ENCODE results near the gene CLDN5. TPM values are rescaled to one million over a fixed set of nuclear protein-coding genes. Genes with fewer than 3 reads are reported as not detected.

Gene CLDN5
- total RNA-seq, 1 donor from 2014 or later, result not detected

GRCh38 chr22:19496324-19496630 lies 27.9 kb downstream of the CLDN5 start:
- Mint-ChIP-seq H3K27me3 (ENCODE audit: low read depth, unreplicated experiment) (peaks cover 5% of the 10 kb centered on the region), H3K36me3 (ENCODE audit: low read depth, unreplicated experiment) (no peaks in the 10 kb centered on the region), H3K4me1 (ENCODE audit: low read depth, unreplicated experiment) (peaks cover 5% of the 10 kb centered on the region), H3K27ac (ENCODE audit: unreplicated experiment) (no peak overlapping the region), H3K4me3 (ENCODE audit: unreplicated experiment) (no peak overlapping the region), H3K9me3 (ENCODE audit: unreplicated experiment) (no peaks in the 10 kb centered on the region)
- TF ChIP-seq CTCF (IDR thresholded peaks at IDR 0.05; ENCODE audit: insufficient read depth, low read depth, low read length) (no peak), EZH2 (IDR thresholded peaks at IDR 0.05; ENCODE audit: insufficient read depth, low read length) (no peak)
- H4K20me1 ChIP-seq (ENCODE audit: insufficient read depth, low read length), result no peaks in the 10 kb centered on the region
- H3K9me3 ChIP-seq (ENCODE audit: insufficient read depth, low read depth, low read length), result no peaks in the 10 kb centered on the region
- H3K4me2 ChIP-seq (ENCODE audit: low read length), result no peak overlapping the region
- FAIRE-seq (no peak), DNase-seq (ENCODE audit: low read depth) (no peak)
- H3K4me1 ChIP-seq (ENCODE audit: insufficient read depth, low read length), result peaks cover 9% of the 10 kb centered on the region
- no peak overlapping the region for H3K27ac ChIP-seq (ENCODE audit: low read depth, low read length)
- H3K79me2 ChIP-seq (ENCODE audit: insufficient read depth, low read length), result no peaks in the 10 kb centered on the region
- H3K9ac ChIP-seq (ENCODE audit: low read length), result no peak overlapping the region
- no peaks in the 10 kb centered on the region for H3K27me3 ChIP-seq (ENCODE audit: insufficient read depth, low read length)
- H2AFZ ChIP-seq (ENCODE audit: low read depth, low read length), result no peak overlapping the region
- no peaks in the 10 kb centered on the region for H3K36me3 ChIP-seq (ENCODE audit: insufficient read depth, low read length)
- H3K4me3 ChIP-seq (ENCODE audit: insufficient read depth, low read depth, low read length), result no peak overlapping the region

GRCh38 chr22:19495562-19496323 lies 28.5 kb downstream of the CLDN5 start:
- H4K20me1 ChIP-seq (ENCODE audit: insufficient read depth, low read length), result no peaks in the 10 kb centered on the region
- H3K36me3 Mint-ChIP-seq (ENCODE audit: low read depth, unreplicated experiment), result no peaks in the 10 kb centered on the region
- peaks cover 5% of the 10 kb centered on the region for H3K4me1 Mint-ChIP-seq (ENCODE audit: low read depth, unreplicated experiment)
- H3K9me3 ChIP-seq (ENCODE audit: insufficient read depth, low read depth, low read length), result no peaks in the 10 kb centered on the region
- no peak for TF ChIP-seq EZH2 (IDR thresholded peaks at IDR 0.05; ENCODE audit: insufficient read depth, low read length)
- TF ChIP-seq CTCF (IDR thresholded peaks at IDR 0.05; ENCODE audit: insufficient read depth, low read depth, low read length), result peak; percentile 7
- H3K36me3 ChIP-seq (ENCODE audit: insufficient read depth, low read length), result no peaks in the 10 kb centered on the region
- no peaks in the 10 kb centered on the region for H3K9me3 Mint-ChIP-seq (ENCODE audit: unreplicated experiment)
- H3K9ac ChIP-seq (ENCODE audit: low read length), result no peak overlapping the region
- H3K27ac Mint-ChIP-seq (ENCODE audit: unreplicated experiment), result no peak overlapping the region
- no peak overlapping the region for H2AFZ ChIP-seq (ENCODE audit: low read depth, low read length)
- H3K79me2 ChIP-seq (ENCODE audit: insufficient read depth, low read length), result no peaks in the 10 kb centered on the region
- no peak overlapping the region for H3K4me3 Mint-ChIP-seq (ENCODE audit: unreplicated experiment)
- H3K4me3 ChIP-seq (ENCODE audit: insufficient read depth, low read depth, low read length), result no peak overlapping the region
- no peak overlapping the region for H3K4me2 ChIP-seq (ENCODE audit: low read length)
- H3K4me1 ChIP-seq (ENCODE audit: insufficient read depth, low read length), result peaks cover 9% of the 10 kb centered on the region
- FAIRE-seq, result no peak
- DNase-seq (ENCODE audit: low read depth), result no peak
- H3K27me3 ChIP-seq (ENCODE audit: insufficient read depth, low read length), result no peaks in the 10 kb centered on the region
- H3K27ac ChIP-seq (ENCODE audit: low read depth, low read length), result no peak overlapping the region
- H3K27me3 Mint-ChIP-seq (ENCODE audit: low read depth, unreplicated experiment), result peaks cover 5% of the 10 kb centered on the region

- Mint-ChIP-seq H3K27ac (ENCODE audit: unreplicated experiment) (no peak overlapping the region), H3K4me1 (ENCODE audit: low read depth, unreplicated experiment) (peaks cover 5% of the 10 kb centered on the region), H3K36me3 (ENCODE audit: low read depth, unreplicated experiment) (no peaks in the 10 kb centered on the region), H3K4me3 (ENCODE audit: unreplicated experiment) (no peak overlapping the region), H3K9me3 (ENCODE audit: unreplicated experiment) (no peaks in the 10 kb centered on the region), H3K27me3 (ENCODE audit: low read depth, unreplicated experiment) (peaks cover 1% of the 10 kb centered on the region)
- Histone ChIP-seq H2AFZ (ENCODE audit: low read depth, low read length) (no peak overlapping the region), H3K27me3 (ENCODE audit: insufficient read depth, low read length) (no peaks in the 10 kb centered on the region), H3K4me2 (ENCODE audit: low read length) (no peak overlapping the region), H3K36me3 (ENCODE audit: insufficient read depth, low read length) (no peaks in the 10 kb centered on the region), H3K9ac (ENCODE audit: low read length) (no peak overlapping the region), H3K4me3 (ENCODE audit: insufficient read depth, low read depth, low read length) (no peak overlapping the region), H3K9me3 (ENCODE audit: insufficient read depth, low read depth, low read length) (no peaks in the 10 kb centered on the region), H3K4me1 (ENCODE audit: insufficient read depth, low read length) (peaks cover 9% of the 10 kb centered on the region), H4K20me1 (ENCODE audit: insufficient read depth, low read length) (no peaks in the 10 kb centered on the region), H3K27ac (ENCODE audit: low read depth, low read length) (no peak overlapping the region), H3K79me2 (ENCODE audit: insufficient read depth, low read length) (no peaks in the 10 kb centered on the region)
- DNase-seq (ENCODE audit: low read depth), result no peak
- no peak for TF ChIP-seq CTCF (IDR thresholded peaks at IDR 0.05; ENCODE audit: insufficient read depth, low read depth, low read length)
- no peak for TF ChIP-seq EZH2 (IDR thresholded peaks at IDR 0.05; ENCODE audit: insufficient read depth, low read length)
- no peak for FAIRE-seq
Observed at GRCh38 chr22:19494676-19495173, 29.5 kb downstream of the CLDN5 start.

All from astrocyte (in vitro differentiated cells and primary cell).